T-helper 2 cell treated with Interferon-gamma antibody and Interleukin-4, amounts not matched to agents 5 μg/mL and 100 μg/mL, for 36 hours (primary cell): Measurements from ENCODE around the gene DGLUCY.
A peak's percentile ranks its signal among the peaks of the same experiment; 100 is the strongest.
"Not testable (repeated sequence)": the region's sequence is repeated elsewhere in the genome, so short reads cannot be mapped to it uniquely, and the experiment has no call there.

Source experiments
- DNase-seq: peaks from one replicate; pipeline ENCODE4 v3.0.0; 2021; ENCODE audit warnings: low spot score
- H3K27ac Mint-ChIP-seq: one replicate; pipeline ENCODE4 v1.8.0; 2021; ENCODE audit warnings: mild to moderate bottlenecking, mixed read lengths
- H3K27me3 Mint-ChIP-seq: one replicate; pipeline ENCODE4 v1.8.0; 2021; ENCODE audit warnings: low read depth, mixed read lengths
- H3K36me3 Mint-ChIP-seq: one replicate; pipeline ENCODE4 v1.8.0; 2021; ENCODE audit warnings: low read depth, mixed read lengths
- H3K4me1 Mint-ChIP-seq: one replicate; pipeline ENCODE4 v1.8.0; 2021; ENCODE audit warnings: low read depth, mixed read lengths
- H3K4me3 Mint-ChIP-seq: one replicate; pipeline ENCODE4 v1.8.0; 2022; ENCODE audit warnings: mild to moderate bottlenecking, moderate library complexity, mixed read lengths
- H3K9me3 Mint-ChIP-seq: one replicate; pipeline ENCODE4 v1.8.0; 2021; ENCODE audit warnings: mixed read lengths

Gene DGLUCY

DNA sequence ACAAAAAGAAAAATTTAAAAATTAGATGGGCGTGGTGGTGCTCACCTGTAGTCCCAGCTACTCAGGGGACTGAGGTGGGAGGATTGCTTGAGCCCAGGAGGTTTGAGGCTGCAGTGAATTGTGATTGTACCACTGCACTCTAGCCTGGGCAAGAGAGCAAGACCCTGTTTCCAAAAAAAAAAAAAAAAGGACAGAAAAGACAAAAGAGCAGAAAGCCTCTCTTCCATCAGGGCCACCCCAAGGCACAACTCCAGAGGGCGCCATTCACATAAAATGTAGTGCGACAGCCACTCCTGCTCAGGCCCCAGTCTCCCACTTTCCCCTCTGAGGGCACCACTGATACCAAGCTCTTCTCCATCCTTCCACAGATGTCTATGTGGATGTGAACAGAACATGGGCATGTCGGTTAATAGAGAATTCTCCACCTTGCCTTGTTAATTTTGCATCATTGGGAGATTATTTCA is 41.8 kb downstream of the DGLUCY start:
- DNase-seq: no peak
- peaks cover 14% of the 10 kb centered on the region for H3K4me1 Mint-ChIP-seq
- peak overlapping the region; percentile 57 for H3K27ac Mint-ChIP-seq
- H3K9me3 Mint-ChIP-seq: no peaks in the 10 kb centered on the region
- H3K27me3 Mint-ChIP-seq: no peaks in the 10 kb centered on the region
- H3K4me3 Mint-ChIP-seq: no peak overlapping the region
- H3K36me3 Mint-ChIP-seq: peaks cover 49% of the 10 kb centered on the region

DNA sequence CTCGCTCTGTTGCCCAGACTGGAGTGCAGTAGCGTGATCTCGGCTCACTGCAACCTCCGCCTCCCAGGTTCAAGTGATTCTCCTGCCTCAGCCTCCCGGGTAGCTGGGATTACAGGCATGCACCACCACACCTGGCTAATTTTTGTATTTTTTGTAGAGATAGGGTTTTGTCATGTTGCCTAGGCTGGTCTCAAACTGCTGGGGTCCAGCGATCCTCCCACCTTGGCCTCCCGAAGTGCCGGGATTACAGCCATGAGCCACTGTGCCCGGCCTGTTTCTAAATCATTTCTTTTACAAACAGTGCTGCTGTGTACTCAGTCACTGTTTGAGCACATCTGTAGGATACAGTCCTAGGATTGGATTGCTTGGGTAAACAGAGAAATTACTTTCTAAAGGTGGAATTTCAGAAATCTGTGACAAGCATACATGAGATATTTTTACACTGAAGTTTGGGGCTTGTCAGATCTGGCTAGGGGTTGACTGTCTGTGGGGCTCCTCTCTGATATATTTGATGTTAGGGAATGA is 42.3 kb downstream of the DGLUCY start:
- Mint-ChIP-seq H3K36me3 (peaks cover 49% of the 10 kb centered on the region), H3K4me1 (peaks cover 12% of the 10 kb centered on the region), H3K27ac (peak overlapping the region; percentile 57)
- not testable (repeated sequence) for H3K9me3 Mint-ChIP-seq, H3K27me3 Mint-ChIP-seq, H3K4me3 Mint-ChIP-seq, DNase-seq

DNA sequence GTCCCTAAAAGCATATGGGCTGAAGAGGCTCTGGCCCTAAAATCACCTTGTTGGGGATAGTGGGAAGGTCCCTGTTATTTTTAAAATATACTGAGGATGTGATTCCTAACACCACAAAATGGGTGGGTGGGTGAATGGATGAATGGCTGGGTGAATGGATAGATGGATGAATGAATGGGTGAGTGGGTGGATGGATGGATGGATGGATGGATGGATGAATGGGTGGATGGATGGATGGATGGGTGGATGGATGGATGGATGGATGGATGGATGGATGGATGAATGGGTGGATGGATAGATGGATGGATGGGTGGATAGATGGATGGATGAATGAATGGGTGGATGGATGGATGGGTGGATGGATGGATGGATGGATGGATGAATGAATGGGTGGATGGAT is 43.0 kb downstream of the DGLUCY start:
- H3K27me3 Mint-ChIP-seq, DNase-seq, H3K9me3 Mint-ChIP-seq, H3K27ac Mint-ChIP-seq, H3K4me3 Mint-ChIP-seq: not testable (repeated sequence)
- Mint-ChIP-seq H3K36me3 (peaks cover 52% of the 10 kb centered on the region), H3K4me1 (peaks cover 12% of the 10 kb centered on the region)

DNA sequence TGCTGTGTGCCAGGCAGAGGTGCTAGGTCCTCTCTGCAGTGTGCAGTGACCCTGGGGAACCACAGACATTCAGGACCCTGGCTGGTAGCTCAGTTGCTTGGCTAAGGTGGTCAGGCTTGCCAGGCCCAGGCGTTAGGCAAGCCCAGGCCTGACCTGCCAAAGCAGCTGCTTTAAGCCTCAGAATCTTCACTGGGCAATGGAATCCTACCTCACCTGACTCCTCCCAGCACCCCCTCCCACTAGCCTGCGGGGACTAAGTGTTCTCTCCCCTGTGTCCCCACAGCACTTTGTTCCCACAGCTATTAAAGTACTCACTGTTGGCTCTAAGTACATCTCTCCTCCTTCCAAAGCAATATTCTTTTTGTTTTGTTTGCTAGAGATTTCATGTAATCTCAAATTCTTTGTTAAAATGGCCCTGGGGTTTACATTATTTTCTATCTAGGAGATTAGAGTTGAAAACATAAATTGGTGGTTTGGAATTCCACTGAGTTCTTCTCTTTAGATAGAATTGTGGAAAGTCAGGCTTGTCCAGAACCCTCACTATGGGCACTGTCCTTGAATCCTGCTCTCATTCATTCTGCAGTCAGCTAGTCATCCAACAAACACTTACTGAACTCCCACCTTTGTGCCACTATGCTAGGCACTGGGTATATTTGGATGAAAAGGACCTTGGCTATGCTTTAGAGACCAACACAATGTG is 44.4 kb downstream of the DGLUCY start:
- DNase-seq: no peak
- Mint-ChIP-seq H3K4me3 (no peak overlapping the region), H3K4me1 (peaks cover 5% of the 10 kb centered on the region), H3K9me3 (no peaks in the 10 kb centered on the region), H3K27ac (no peak overlapping the region), H3K27me3 (no peaks in the 10 kb centered on the region), H3K36me3 (peaks cover 49% of the 10 kb centered on the region)

DNA sequence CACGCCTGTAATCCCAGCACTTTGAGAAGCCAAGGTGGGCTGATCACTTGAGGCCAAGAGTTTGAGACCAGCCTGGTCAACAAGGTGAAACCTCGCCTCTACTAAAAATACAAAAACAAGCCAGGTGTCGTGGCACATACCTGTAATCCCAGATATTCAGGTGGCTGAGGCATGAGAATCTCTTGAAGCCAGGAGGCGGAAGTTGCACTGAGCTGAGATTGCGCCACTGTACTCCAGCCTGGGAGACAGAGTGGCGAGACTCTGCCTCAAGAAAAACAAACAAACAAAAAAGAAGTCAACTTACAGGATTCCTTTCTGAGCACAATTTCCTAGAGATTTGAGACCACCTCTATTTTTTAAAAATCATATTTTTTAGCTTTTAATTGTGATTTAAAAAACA is 45.3 kb downstream of the DGLUCY start:
- no peak for DNase-seq
- no peaks in the 10 kb centered on the region for H3K9me3 Mint-ChIP-seq
- peaks cover 5% of the 10 kb centered on the region for H3K4me1 Mint-ChIP-seq
- peaks cover 51% of the 10 kb centered on the region for H3K36me3 Mint-ChIP-seq
- H3K4me3 Mint-ChIP-seq: no peak overlapping the region
- no peaks in the 10 kb centered on the region for H3K27me3 Mint-ChIP-seq
- H3K27ac Mint-ChIP-seq: no peak overlapping the region

DNA sequence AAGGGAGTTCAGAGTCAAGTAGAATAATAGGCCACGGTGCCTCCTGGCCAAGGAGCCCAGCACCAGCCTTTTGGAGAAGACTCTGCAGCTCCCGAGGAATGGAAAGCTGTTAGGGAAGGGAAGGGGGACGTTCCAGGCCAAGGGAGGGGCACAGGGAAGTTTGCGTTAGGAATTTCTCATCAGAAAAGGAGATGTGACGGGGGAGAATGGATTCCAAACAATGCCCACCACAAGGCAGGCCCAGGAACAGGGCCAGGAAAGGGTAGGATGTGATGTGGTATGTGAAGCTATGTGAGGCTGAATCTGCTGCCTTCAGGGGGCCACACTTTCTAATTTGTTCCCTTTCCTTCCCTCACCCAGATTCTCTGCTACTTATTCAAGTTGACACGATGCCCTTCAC is 46.0 kb downstream of the DGLUCY start:
- Mint-ChIP-seq H3K4me3 (no peak overlapping the region), H3K4me1 (peaks cover 4% of the 10 kb centered on the region), H3K27ac (no peak overlapping the region), H3K27me3 (no peaks in the 10 kb centered on the region), H3K36me3 (peaks cover 52% of the 10 kb centered on the region), H3K9me3 (no peaks in the 10 kb centered on the region)
- DNase-seq: no peak

DNA sequence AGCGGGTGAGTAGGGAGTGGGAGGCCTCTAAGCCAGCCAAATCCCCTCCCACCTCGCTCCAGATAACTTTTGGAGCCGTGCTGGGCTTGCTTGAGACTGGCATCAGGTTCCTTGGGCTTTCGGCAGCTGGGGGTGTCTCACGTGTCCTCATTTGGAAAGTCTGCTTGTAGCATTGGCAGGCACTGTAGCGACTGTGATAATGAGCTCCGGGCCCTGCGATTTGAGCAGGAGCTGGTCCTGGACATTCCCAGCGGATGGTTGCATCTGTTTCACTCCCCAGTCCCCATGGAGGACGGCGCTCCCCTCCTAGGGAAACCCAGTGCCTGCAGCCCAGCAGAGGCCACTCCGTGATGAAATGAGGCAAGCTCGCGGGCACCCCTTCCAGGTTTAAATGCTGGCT is 49.4 kb downstream of the DGLUCY start:
- H3K4me3 Mint-ChIP-seq: no peak overlapping the region
- no peak overlapping the region for H3K27ac Mint-ChIP-seq
- peaks cover 55% of the 10 kb centered on the region for H3K36me3 Mint-ChIP-seq
- no peaks in the 10 kb centered on the region for H3K27me3 Mint-ChIP-seq
- H3K4me1 Mint-ChIP-seq: no peaks in the 10 kb centered on the region
- H3K9me3 Mint-ChIP-seq: no peaks in the 10 kb centered on the region
- DNase-seq: no peak

DNA sequence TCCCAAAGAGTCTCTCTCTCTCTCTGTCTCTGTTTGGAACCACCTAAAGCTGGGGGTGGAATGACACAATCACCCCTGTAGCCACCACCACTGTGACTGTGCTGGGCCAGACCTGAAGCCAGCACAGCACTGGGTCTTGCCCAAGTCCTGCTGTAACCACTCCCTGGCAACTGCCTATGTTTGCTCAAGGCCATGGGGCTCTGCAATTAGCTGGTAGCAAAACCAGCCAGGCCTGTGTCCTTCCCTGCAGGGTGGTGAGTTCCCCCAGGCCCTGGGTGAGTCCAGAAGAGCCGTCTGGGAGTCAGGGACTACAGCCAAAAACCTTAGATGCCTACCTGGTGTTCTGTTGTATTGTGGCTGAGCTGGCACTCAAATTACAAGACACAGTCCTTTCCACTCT is 50.8 kb downstream of the DGLUCY start:
- peak overlapping the region; percentile 42 for H3K27ac Mint-ChIP-seq
- H3K36me3 Mint-ChIP-seq: peaks cover 57% of the 10 kb centered on the region

DNA sequence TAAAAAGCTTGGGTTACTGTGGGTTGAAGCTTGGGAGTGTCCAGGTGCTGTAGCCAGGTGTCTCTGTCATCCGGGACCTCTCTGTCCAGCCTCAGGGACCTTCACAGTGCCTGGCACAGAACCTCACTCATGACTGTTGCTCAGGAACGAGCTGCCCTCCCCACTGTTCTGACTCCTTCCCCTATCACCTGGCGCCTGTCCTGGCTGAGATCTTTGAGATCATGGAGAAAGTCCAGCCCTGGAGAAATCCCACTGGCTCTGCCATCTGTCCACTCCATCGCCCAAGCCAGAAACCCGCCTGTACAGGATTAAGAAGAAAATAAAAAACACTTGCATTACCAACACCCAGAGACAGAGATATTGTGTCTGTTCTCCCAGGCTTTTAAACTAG is 53.5 kb downstream of the DGLUCY start:
- Mint-ChIP-seq H3K27me3 (no peaks in the 10 kb centered on the region), H3K36me3 (peaks cover 44% of the 10 kb centered on the region), H3K4me1 (no peaks in the 10 kb centered on the region), H3K4me3 (no peak overlapping the region), H3K9me3 (no peaks in the 10 kb centered on the region), H3K27ac (peak overlapping the region; percentile 43)
- DNase-seq: no peak

More for the DNA sequence above, 50.8 kb downstream of the DGLUCY start:
- DNase-seq: no peak
- H3K9me3 Mint-ChIP-seq: no peaks in the 10 kb centered on the region
- H3K27me3 Mint-ChIP-seq: no peaks in the 10 kb centered on the region
- H3K4me1 Mint-ChIP-seq: no peaks in the 10 kb centered on the region
- H3K4me3 Mint-ChIP-seq: no peak overlapping the region

DNA sequence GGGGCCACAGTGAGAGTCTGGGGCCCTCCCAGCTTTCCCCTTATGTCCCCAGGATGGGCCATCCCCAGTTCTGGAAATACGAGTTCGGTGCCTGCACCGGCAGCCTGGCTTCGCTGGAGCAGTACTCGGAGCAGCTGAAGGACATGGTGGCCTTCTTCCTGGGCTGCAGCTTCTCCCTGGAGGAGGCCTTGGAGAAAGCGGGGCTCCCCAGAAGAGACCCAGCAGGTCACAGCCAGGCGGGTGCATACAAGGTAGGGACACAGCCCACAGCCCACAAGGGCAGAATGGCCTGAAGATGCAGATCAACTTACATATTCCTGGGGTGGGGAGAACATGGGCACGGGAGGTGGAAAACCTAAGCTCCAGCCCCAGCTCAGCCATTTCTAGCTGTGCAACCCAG is 56.1 kb downstream of the DGLUCY start:
- no peak overlapping the region for H3K27ac Mint-ChIP-seq
- DNase-seq: no peak

DNA sequence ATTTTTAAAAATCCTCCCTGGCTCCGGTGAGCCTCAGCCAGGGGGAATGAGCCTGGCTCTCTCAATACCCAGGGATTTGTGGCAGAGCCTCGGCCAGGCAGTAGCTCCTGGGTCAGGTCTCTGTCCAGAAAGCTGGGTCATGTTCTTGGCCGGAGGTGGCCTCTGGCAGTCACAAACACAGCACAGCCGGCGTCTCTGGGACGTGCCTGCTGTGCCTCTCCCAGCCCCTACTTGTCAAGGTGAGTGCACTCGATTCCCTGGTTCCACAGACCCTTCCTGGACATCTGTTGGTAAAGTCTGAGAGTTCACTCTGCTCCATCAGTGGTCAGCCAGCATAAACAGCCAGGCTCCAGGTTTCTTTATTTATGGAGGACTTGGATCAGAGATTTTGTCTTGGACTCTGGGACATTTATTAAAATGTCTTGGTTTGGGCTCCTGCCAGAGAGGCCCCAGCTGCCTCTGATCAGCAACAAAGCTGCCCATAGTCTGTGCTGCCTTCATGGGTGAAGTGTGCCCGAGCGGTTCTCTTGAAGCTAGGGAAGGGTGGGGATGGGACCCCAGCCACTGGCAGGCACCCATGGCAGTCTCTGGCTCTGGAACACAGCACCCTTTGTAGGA is 56.7 kb downstream of the DGLUCY start:
- Mint-ChIP-seq H3K27ac (no peak overlapping the region), H3K4me3 (no peak overlapping the region), H3K4me1 (peaks cover 8% of the 10 kb centered on the region), H3K27me3 (no peaks in the 10 kb centered on the region), H3K9me3 (no peaks in the 10 kb centered on the region), H3K36me3 (peaks cover 38% of the 10 kb centered on the region)
- no peak for DNase-seq

More for the DNA sequence above, 56.1 kb downstream of the DGLUCY start:
- H3K27me3 Mint-ChIP-seq: no peaks in the 10 kb centered on the region
- H3K36me3 Mint-ChIP-seq: peaks cover 43% of the 10 kb centered on the region
- H3K9me3 Mint-ChIP-seq: no peaks in the 10 kb centered on the region
- peaks cover 7% of the 10 kb centered on the region for H3K4me1 Mint-ChIP-seq
- H3K4me3 Mint-ChIP-seq: no peak overlapping the region

DNA sequence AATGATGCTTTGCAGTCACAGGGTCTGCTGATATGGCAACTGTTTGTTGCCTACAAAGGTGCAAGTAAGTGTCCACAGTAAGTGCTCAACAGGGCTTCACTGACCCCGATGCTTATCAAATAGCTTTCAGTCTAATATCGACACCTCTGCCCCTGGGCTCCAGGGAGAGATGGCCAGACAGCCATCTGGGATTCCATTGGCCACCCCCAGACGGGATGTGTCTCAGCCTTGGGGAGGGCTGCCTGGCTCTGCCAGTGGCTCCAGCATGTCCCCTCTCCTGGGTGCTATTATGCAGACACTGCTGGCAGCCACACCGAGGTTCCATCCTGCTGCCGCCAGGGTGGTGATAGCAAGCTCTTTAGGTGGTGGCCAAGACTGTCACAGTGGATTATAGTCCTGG is 57.4 kb downstream of the DGLUCY start:
- Mint-ChIP-seq H3K9me3 (no peaks in the 10 kb centered on the region), H3K4me1 (peaks cover 8% of the 10 kb centered on the region), H3K36me3 (peaks cover 36% of the 10 kb centered on the region), H3K27ac (no peak overlapping the region), H3K4me3 (no peak overlapping the region), H3K27me3 (no peaks in the 10 kb centered on the region)
- DNase-seq: no peak

DNA sequence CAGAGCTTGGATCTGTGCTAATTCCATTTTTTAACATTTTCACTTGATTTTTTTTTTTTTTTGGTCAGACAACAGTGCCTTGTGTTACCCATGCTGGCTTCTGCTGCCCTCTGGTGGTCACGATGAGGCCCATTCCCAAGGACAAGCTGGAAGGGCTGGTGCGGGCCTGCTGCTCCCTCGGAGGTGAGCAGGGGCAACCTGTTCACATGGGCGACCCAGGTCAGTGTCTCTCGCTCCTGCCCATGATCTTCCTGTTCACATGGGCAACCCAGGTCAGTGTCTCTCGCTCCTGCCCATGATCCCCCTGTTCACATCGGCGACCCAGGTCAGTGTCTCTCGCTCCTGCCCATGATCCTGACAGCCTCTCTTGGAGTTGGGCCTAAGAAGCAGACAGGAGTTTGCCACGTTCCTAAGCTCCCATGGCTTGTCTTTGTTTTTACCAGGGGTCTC is 59.4 kb downstream of the DGLUCY start:
- H3K27ac Mint-ChIP-seq: peak overlapping the region; percentile 75
- H3K36me3 Mint-ChIP-seq: peaks cover 37% of the 10 kb centered on the region
- no peaks in the 10 kb centered on the region for H3K27me3 Mint-ChIP-seq
- peak; percentile 63 for DNase-seq
- no peaks in the 10 kb centered on the region for H3K9me3 Mint-ChIP-seq
- H3K4me3 Mint-ChIP-seq: no peak overlapping the region
- H3K4me1 Mint-ChIP-seq: peaks cover 20% of the 10 kb centered on the region

DNA sequence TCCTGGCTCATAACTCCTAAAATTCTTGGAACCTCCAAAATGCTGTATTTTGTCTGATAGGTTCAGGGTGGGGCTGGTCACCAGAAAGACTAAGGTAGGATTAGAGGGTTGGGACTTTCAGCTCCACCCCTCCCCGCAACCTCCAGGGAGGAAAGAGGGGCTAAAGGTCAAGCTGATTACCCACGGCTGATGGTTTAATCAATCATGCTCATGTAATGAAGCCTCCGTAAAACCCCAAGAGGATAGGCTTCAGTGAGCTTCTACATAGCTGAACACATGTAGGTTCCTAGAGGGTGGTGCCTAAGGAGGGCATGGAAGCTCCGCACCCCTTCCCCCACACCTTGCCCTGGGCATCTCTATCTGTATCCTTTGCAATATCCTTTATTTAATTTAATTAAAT is 60.0 kb downstream of the DGLUCY start:
- DNase-seq: no peak
- Mint-ChIP-seq H3K4me1 (peaks cover 20% of the 10 kb centered on the region), H3K4me3 (no peak overlapping the region), H3K9me3 (no peaks in the 10 kb centered on the region), H3K27ac (no peak overlapping the region), H3K27me3 (no peaks in the 10 kb centered on the region), H3K36me3 (peaks cover 32% of the 10 kb centered on the region)
